Measurements from ENCODE around the gene TEX19.
"Not testable (repeated sequence)": the region's sequence is repeated elsewhere in the genome, so short reads cannot be mapped to it uniquely, and the experiment has no call there.

Gene TEX19

GRCh38 chr17:82356845-82357355 is 2.1 kb upstream of the TEX19 start:
- DNase-seq (ENCODE audit: low read depth), result no peak

- DNase-seq (ENCODE audit: low read depth), result no peak
These were observed 1.7 kb upstream of the TEX19 start for GRCh38 chr17:82357394-82357793.

GRCh38 chr17:82359451-82360074 is 516 bp downstream of the TEX19 start:
- DNase-seq (ENCODE audit: low read depth), result not testable (repeated sequence)

- no peak for DNase-seq (ENCODE audit: low read depth)
These were observed 3.0 kb downstream of the TEX19 start for GRCh38 chr17:82361885-82362633.

- no peak for DNase-seq (ENCODE audit: low read depth)
These were observed 6.7 kb downstream of the TEX19 start for GRCh38 chr17:82365606-82366295.

- DNase-seq (ENCODE audit: low read depth), result no peak
These were observed 7.7 kb downstream of the TEX19 start for GRCh38 chr17:82366749-82367148.

GRCh38 chr17:82367724-82368524 is 8.9 kb downstream of the TEX19 start:
- DNase-seq (ENCODE audit: low read depth), result no peak

- no peak for DNase-seq (ENCODE audit: low read depth)
These were observed 10.2 kb downstream of the TEX19 start for GRCh38 chr17:82369211-82369610.

GRCh38 chr17:82370471-82371332 is 11.7 kb downstream of the TEX19 start:
- DNase-seq (ENCODE audit: low read depth), result no peak

- DNase-seq (ENCODE audit: low read depth), result no peak
These were observed 12.5 kb downstream of the TEX19 start, which contains the start of gene UTS2R for GRCh38 chr17:82371333-82372248. UTS2R (plus strand) TSS chr17:82371765; CDS start chr17:82374325, 2,560 bp downstream.

GRCh38 chr17:82372249-82373071 is 13.4 kb downstream of the TEX19 start:
- no peak for DNase-seq (ENCODE audit: low read depth)

- DNase-seq (ENCODE audit: low read depth), result not testable (repeated sequence)
These were observed 14.0 kb downstream of the TEX19 start for GRCh38 chr17:82373072-82373452.

- DNase-seq (ENCODE audit: low read depth), result no peak
These were observed 14.9 kb downstream of the TEX19 start for GRCh38 chr17:82373731-82374625.

GRCh38 chr17:82374626-82375331 is 15.7 kb downstream of the TEX19 start:
- no peak for DNase-seq (ENCODE audit: low read depth)

GRCh38 chr17:82375359-82376041 is 16.5 kb downstream of the TEX19 start:
- DNase-seq (ENCODE audit: low read depth), result no peak

GRCh38 chr17:82376042-82376730 is 17.1 kb downstream of the TEX19 start:
- DNase-seq (ENCODE audit: low read depth), result no peak
